Keratinocyte (primary cell): ENCODE results near the gene KBTBD6.
"Not testable (repeated sequence)": the region's sequence is repeated elsewhere in the genome, so short reads cannot be mapped to it uniquely, and the experiment has no call there.

Experiments
- CTCF ChIP-seq, 3 experiments: IDR thresholded peaks in 1 of 3; conservative IDR thresholded peaks in 1 of 3; optimal IDR thresholded peaks in 1 of 3; 2 replicates in 2 of 3; 3 replicates in 1 of 3; pipeline versions ENCODE3 to v1.5.1; 2011; ENCODE audit warnings: low read length in 3 of 3, mild to moderate bottlenecking in 3 of 3, moderate library complexity in 2 of 3, control low read depth in 1 of 3, inconsistent platforms in 1 of 3; ENCODE audit not compliant: insufficient read depth in 2 of 3; ENCODE audit errors: extremely low read depth in 1 of 3
- EZH2 ChIP-seq: IDR thresholded peaks from one replicate; pipeline ENCODE4 v1.6.1; 2012; ENCODE audit warnings: inconsistent platforms, mild to moderate bottlenecking, low read length, moderate library complexity

DNA sequence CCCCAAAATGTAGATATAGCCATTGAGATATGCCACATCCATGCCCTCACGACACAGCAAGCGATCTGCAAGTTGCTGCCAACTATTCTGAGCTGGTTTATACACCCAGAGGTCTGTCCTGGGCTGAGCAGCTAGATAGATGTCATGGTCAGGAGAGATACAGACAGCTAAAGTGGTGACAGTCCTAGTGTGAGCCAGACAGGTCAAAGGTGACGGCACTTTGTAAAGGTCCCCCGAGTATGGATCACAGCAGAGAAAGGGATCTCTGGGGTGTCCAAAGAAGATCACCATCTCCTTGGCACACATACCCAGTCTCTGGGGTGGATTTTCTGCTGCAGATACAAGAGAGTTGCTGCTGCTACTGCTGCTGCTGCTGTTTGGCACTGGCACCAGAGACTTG is 1.4 kb downstream of the KBTBD6 start:
- not testable (repeated sequence) for TF ChIP-seq CTCF (optimal IDR thresholded peaks at IDR 0.05 in 1 of 3, IDR thresholded peaks at IDR 0.05 in 1 of 3, conservative IDR thresholded peaks at IDR 0.05 in 1 of 3; ENCODE audit: extremely low read depth in 1 of 3, insufficient read depth in 2 of 3, low read length in 3 of 3); EZH2
